GM12892 (cell line): Measurements from ENCODE around the gene SCP2D1.

Experiments
- POLR2A ChIP-seq: IDR thresholded peaks from 2 replicates; pipeline ENCODE4 v1.6.1; 2011; ENCODE audit warnings: low read depth, low read length, control low read depth
- POLR2AphosphoS5 ChIP-seq: IDR thresholded peaks from 2 replicates; pipeline ENCODE4 v1.6.1; 2011; ENCODE audit warnings: low read depth, low read length, control low read depth

DNA sequence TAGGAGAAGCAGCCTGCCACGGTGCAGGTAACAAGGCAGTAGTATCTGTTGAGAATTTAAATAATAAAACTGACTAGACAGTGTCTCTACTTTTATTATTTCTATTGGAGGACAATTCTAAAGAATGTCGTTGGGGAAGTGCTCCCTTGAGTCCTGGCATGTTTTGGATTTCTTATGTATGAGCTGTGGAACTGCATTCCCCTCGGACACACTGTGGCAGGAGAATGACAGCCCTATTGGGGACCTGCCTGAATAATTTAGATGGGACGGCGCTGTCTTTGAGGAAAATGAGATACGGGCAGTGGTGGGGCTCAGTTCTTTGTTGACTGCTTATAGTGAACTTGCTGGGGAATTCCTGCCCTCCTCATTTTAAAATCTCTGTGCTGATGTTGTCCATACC lies 2.4 kb upstream of the SCP2D1 start:
- no peak for TF ChIP-seq POLR2AphosphoS5
- TF ChIP-seq POLR2A = no peak
